Measurements from ENCODE around the gene MAD1L1.
"Not testable (repeated sequence)": the region's sequence is repeated elsewhere in the genome, so short reads cannot be mapped to it uniquely, and the experiment has no call there.

Gene MAD1L1

GRCh38 chr7:2004841-2005725 lies 227.7 kb downstream of the MAD1L1 start:
- no peak for DNase-seq (ENCODE audit: low read depth, low spot score)

- no peak for DNase-seq (ENCODE audit: low read depth, low spot score)
Observed at GRCh38 chr7:2003931-2004812, 228.6 kb downstream of the MAD1L1 start.

GRCh38 chr7:2003451-2003930 lies 229.3 kb downstream of the MAD1L1 start:
- DNase-seq (ENCODE audit: low read depth, low spot score): no peak

DNA sequence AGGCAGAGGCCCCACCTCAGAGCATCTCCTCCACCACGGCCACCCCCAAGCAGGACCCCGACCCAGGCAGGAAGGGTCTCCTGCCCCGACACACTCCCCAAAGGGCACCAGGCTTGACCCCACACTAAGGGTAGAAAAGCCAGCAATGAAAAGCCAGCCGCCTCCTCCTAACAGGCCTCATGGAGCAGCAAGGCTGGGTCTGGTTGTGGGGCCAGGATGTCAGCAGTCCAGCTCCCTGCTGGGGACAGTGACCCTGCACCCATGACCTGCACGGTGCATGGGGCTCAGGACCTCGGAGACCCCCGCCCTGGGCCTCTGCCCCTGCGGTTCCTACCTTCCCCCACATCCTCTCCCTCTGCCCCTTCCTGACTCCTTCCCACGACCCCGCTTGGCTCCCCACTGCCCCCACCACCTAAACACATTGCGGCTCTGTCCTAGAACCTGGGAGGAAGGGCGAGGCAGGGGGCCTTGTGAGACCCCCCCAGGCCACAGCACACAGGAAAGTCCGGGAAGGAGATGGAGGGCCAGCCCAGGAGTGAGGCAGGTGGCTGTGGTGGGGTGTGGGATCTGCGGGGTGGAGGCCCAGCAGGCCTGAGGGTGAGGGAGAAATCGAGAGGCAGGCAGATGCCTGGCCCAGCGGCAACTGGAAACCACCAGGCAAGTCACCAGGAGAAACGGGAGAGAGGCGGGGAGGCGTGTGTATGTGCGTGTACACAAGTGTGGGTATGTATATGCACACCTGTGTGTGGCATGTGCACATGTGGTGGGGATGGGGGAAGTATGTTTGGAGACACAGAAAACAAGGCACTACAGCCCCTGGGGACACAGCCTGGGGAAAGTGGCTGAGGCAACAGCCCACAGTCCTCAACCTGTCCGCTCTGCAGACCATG lies 229.9 kb downstream of the MAD1L1 start:
- no peak for DNase-seq (ENCODE audit: low read depth, low spot score)

DNA sequence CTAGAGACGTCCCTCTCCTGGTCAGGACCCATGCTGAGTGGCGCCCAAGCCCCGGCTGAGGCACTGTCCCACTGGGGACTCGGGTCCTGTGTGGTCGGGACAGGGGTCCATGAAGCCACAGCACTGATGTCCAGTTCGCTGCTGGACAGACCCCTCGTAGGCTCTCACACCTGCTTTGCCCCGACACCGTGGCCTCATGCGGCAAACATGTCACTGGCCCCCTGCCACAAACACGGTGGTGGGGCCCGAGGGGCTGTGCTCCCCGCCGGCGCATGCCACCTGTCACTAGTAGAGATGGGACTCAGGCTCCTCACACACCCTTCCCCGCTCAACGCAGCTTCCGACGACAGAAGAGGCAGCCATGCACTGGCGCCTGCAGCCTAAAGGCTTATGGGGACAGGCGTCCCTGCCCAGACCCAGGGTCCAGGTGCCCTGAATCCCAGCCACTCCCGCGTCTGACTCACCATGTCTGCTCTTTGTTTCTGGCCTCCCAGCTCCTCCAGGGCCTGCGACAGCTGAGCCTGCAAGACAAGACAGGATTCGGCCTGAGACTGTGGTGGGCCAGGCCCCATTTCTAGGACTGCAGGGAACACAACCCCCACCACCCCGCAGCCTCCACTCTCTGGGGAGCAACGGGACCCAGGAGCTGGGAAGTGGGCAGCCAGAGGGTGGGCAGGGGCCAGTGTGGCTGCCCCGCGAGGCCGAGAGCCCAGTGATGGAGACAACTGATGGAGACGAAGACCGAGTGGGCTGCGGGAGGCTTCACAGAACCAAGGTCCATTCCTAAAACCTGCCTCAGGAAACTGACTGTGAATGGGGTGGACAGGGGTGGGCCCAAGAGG lies 230.9 kb downstream of the MAD1L1 start:
- no peak for DNase-seq (ENCODE audit: low read depth, low spot score)

DNA sequence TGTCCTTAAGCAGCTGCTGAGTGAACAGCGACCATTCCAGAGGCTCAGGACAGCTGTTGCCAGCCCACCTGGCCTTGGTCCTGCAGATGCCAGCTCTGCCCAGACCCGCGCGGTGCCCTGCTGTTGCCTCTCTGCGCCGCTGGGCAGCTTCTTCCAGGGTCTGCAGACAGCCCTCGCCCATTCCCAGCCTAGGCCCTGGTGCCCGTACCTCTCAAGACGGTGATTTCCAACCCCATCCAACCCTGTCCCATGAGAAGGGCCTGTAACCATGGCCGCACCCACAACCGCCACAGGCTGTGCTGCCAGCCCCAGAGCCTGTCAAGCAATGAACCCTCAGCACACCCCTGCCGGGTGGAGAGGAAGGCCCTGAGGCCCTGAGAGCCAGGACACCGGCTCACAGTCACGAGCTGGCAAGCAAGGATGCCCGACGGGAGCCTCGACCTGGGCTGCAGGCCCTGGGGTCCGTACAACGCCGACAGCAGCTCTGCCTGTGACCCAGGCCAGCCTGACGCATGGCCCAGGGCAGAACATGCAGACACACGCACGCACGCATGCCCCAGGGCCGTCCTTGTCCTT lies 231.9 kb downstream of the MAD1L1 start:
- no peak for DNase-seq (ENCODE audit: low read depth, low spot score)

DNA sequence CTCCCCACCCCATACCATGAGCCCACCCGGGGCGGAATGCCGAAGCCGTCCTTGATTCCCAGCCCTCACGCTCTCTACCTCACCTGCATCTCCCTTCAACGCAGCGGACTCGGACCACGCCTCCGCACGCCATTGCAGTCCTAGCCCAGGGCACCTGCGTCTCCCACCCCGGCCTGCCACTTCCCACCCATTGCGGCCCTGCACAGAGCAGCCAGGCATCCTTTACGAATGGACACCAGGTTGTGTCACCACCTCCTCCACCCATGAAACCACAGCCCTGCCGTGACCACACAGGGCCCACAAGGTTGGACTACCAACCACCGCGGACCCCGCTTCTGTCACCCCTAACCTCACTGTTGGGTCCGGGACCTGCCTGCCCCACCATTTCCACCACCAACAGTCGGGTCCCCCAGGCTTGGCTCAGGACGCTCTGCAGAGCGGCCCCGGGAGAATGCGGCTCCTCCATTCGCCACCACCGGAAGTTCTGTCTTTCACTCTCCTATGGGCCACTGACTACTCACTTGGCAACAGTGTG lies 232.5 kb downstream of the MAD1L1 start:
- no peak for DNase-seq (ENCODE audit: low read depth, low spot score)

DNA sequence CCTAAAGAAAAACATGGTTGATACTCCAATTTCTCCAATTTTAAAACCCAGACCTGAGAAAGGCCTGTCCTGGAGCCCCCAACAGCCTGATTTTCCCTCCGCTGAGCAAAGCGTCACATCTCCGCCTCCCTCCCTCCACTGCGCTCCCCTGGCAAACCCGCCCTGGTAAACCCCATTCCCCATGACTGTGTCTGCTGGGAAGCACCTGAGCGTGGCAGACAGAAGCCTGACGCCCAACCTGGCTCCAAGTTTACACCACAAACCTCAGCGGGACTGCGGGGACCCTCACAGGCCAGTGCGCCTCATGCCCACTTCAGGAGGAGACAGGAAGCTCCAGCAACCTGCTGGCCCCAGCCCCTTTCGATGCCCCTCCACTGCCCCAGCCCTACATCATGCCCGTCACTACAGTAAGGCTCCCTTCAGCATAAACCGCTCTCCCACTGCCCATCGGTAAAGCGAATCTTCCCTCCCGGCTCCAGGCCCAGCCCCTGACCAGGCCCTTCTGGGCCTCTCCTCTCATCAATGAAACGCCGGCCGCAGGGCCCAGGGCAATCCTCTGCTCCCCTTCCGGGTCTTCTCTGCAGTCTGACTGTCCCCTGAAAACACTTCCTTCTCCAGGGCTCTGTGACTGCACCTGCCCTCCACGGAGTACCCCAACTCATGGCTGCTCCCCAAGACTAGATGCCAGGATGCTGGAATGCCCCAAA lies 233.3 kb downstream of the MAD1L1 start:
- no peak for DNase-seq (ENCODE audit: low read depth, low spot score)

- DNase-seq (ENCODE audit: low read depth, low spot score): no peak
Observed at GRCh38 chr7:1998146-1998545, 234.6 kb downstream of the MAD1L1 start.

GRCh38 chr7:1997537-1998076 lies 235.1 kb downstream of the MAD1L1 start:
- no peak for DNase-seq (ENCODE audit: low read depth, low spot score)

DNA sequence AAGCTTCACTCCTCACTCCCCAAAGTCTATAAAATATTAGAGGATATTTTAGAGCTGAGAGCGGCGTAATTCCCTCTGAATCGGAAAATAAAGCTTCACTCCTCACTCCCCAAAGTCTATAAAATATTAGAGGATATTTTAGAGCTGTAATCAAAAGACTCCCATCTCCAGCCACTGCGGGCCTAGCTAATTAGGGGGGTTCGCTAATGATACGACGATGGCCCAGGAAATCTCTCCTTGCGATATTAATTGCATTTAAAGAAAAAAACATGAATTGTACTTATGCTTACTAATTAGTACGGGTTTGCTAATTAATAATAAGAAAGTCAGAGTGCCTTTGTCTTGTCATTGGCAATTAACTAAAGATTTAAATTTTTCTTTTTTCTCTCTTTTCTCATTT lies 235.9 kb downstream of the MAD1L1 start:
- no peak for DNase-seq (ENCODE audit: low read depth, low spot score)

- not testable (repeated sequence) for DNase-seq (ENCODE audit: low read depth, low spot score)
Observed at GRCh38 chr7:1995911-1996420, 236.8 kb downstream of the MAD1L1 start.

DNA sequence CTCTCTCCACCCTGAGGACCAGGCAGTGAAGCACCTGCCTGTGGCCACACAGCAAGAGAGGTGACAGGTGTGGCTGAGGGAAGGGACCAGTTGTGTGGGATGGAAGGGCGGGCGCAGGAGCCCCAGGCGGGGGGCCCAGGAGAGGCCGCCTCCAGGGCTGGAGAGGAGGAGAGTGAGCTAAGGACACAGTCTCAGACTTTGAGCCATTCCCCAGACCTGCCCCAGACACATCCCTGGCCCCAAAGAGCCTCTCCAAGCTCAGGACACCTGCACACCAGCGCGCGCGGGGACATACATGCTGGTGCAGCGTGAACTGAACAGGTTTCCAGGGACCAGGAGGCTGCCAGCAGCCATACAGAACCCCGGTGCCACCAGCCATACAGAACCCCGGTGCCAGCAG lies 237.3 kb downstream of the MAD1L1 start:
- DNase-seq (ENCODE audit: low read depth, low spot score): no peak

- no peak for DNase-seq (ENCODE audit: low read depth, low spot score)
Observed at GRCh38 chr7:1994931-1995330, 237.8 kb downstream of the MAD1L1 start.

GRCh38 chr7:1993776-1994740 lies 238.7 kb downstream of the MAD1L1 start:
- no peak for DNase-seq (ENCODE audit: low read depth, low spot score)

GRCh38 chr7:1993031-1993695 lies 239.6 kb downstream of the MAD1L1 start:
- DNase-seq (ENCODE audit: low read depth, low spot score): no peak

DNA sequence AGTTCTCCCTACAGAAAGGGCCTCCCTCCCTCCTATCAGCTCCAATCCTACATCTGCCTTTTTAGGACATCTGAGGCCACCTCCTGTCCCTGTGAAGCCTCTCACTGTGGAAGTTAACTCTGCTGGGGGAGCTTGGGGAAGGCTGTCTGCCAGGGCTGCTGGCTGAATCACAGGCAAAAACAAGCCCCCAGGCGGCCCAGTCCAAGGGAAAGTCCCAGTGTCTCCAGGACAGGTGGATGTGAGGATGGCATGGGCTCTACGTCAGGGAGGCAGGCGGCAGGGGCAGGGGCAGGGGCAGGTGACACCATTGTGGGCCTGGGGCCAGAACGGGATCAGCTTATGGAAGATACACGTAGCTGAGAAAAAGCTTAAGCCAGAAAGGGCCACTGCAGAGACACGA lies 240.2 kb downstream of the MAD1L1 start:
- no peak for DNase-seq (ENCODE audit: low read depth, low spot score)

All from astrocyte of the hippocampus (primary cell).